IMR-90 (cell line): ENCODE results near the gene CD320.

ENCODE experiments used
- CHD1 ChIP-seq: IDR thresholded peaks from 2 replicates; pipeline ENCODE4 v1.6.1; 2012; ENCODE audit warnings: low read depth, low read length, improper control_type of control experiment
- MAZ ChIP-seq: IDR thresholded peaks from 2 replicates; pipeline ENCODE4 v1.6.1; 2012; ENCODE audit warnings: low read depth, mild to moderate bottlenecking, low read length, improper control_type of control experiment, moderate library complexity, borderline replicate concordance
- MXI1 ChIP-seq: IDR thresholded peaks from 2 replicates; pipeline ENCODE4 v1.6.1; 2012; ENCODE audit warnings: low read depth, mild to moderate bottlenecking, low read length, moderate library complexity, borderline replicate concordance
- POLR2A ChIP-seq: IDR thresholded peaks from 2 replicates; pipeline ENCODE4 v1.6.1; 2012; ENCODE audit warnings: mild to moderate bottlenecking, low read depth, low read length
- RAD21 ChIP-seq: IDR thresholded peaks from 2 replicates; pipeline ENCODE4 v1.6.1; 2012; ENCODE audit warnings: low read length, improper control_type of control experiment
- RFX5 ChIP-seq: IDR thresholded peaks from 2 replicates; pipeline ENCODE4 v1.8.0; 2012; ENCODE audit warnings: low read depth, mild to moderate bottlenecking, low read length, moderate library complexity
- SMC3 ChIP-seq: fragments of 150-350 bp; IDR thresholded peaks from 2 replicates; pipeline ENCODE4 v1.6.1; 2016; ENCODE audit warnings: low read depth, mild to moderate bottlenecking, antibody characterized with exemption, low read length, moderate library complexity
- TF ChIP-seq, protein P1 (sequence below): conservative IDR thresholded peaks from 2 replicates; pipeline ENCODE4 v1.5.1; 2012; ENCODE audit warnings: mild to moderate bottlenecking, low read depth, low read length, improper control_type of control experiment

DNA sequence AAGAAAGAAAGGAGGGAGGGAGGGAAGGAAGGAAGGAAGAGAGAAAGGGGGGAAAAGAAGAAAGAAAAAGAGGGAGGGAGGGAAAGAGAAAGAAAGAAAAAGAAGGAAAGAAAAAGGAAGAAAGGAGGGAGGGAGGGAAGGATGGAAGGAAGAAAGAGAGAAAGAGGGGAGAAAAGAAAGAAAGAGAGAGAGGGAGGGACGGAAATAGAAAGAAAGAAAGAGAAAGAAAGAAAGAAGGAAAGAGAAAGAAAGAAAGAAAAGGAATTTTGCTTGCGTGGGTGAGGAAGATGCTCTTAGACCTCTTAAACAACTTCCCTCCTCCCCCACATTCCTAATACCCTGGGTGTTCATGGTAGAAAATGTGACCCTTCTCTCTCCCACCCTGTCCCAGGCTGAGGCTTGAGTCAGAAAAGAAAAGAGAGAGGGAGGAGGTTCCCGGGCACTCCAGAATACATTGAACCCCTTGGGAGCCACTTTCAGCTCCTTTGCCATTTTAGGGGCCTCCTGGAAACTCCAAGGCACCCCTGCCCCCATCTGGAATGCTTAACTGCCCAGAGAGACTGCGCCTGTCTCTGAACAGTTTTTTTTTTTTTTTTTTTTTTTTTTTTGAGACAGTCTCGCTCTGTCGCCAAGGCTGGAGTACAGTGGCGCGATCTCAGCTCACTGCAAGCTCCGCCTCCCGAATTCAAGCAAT, 44.1 kb upstream of the CD320 start:
- TF ChIP-seq, protein P1, sequence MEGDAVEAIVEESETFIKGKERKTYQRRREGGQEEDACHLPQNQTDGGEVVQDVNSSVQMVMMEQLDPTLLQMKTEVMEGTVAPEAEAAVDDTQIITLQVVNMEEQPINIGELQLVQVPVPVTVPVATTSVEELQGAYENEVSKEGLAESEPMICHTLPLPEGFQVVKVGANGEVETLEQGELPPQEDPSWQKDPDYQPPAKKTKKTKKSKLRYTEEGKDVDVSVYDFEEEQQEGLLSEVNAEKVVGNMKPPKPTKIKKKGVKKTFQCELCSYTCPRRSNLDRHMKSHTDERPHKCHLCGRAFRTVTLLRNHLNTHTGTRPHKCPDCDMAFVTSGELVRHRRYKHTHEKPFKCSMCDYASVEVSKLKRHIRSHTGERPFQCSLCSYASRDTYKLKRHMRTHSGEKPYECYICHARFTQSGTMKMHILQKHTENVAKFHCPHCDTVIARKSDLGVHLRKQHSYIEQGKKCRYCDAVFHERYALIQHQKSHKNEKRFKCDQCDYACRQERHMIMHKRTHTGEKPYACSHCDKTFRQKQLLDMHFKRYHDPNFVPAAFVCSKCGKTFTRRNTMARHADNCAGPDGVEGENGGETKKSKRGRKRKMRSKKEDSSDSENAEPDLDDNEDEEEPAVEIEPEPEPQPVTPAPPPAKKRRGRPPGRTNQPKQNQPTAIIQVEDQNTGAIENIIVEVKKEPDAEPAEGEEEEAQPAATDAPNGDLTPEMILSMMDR: no peak
- TF ChIP-seq MAZ (no peak), POLR2A (no peak), MXI1 (no peak), RAD21 (no peak), SMC3 (no peak), CHD1 (no peak), RFX5 (no peak)
